SK-N-SH treated with all-trans-retinoic acid at 6 μM for 48 hours (cell line): ENCODE data around the gene SIRPG.

Experiments used
- ARNTL ChIP-seq: fragments of 450-650 bp; formaldehyde crosslinking; IDR thresholded peaks from 2 replicates; pipeline ENCODE4 v1.5.0; 2020; ENCODE audit warnings: low read depth, mild to moderate bottlenecking, moderate library complexity, borderline replicate concordance
- CREB5 ChIP-seq: fragments of 250-450 bp; sonication (Bioruptor Pico); IDR thresholded peaks from 2 replicates; pipeline ENCODE4 v1.5.1; 2020; ENCODE audit warnings: low read depth, mild to moderate bottlenecking, moderate library complexity
- GLIS3 ChIP-seq: fragments of 250-450 bp; sonication (Bioruptor Pico); IDR thresholded peaks from 2 replicates; pipeline ENCODE4 v1.5.0; 2020; ENCODE audit warnings: mild to moderate bottlenecking, moderate library complexity
- PATZ1 ChIP-seq: fragments of 250-450 bp; sonication (Bioruptor Pico); IDR thresholded peaks from 2 replicates; pipeline ENCODE4 v1.8.0; 2020; ENCODE audit warnings: mild to moderate bottlenecking, moderate library complexity, borderline replicate concordance
- RARB ChIP-seq: fragments of 250-450 bp; sonication (Bioruptor Pico); IDR thresholded peaks from 2 replicates; pipeline ENCODE4 v1.8.0; 2021; ENCODE audit warnings: mild to moderate bottlenecking, moderate library complexity
- TCF4 ChIP-seq: fragments of 250-450 bp; sonication (Bioruptor Pico); IDR thresholded peaks from 2 replicates; pipeline ENCODE4 v1.8.0; 2021; ENCODE audit warnings: mild to moderate bottlenecking, moderate library complexity, borderline replicate concordance
- ZC3H10 ChIP-seq: fragments of 250-450 bp; sonication (Bioruptor Pico); IDR thresholded peaks from 2 replicates; pipeline ENCODE4 v1.5.1; 2021; ENCODE audit warnings: mild to moderate bottlenecking, moderate library complexity
- ZFP3 ChIP-seq: fragments of 250-450 bp; sonication (Bioruptor Pico); IDR thresholded peaks from 2 replicates; pipeline ENCODE4 v1.5.0; 2020; ENCODE audit warnings: mild to moderate bottlenecking, moderate library complexity
- ZFP30 ChIP-seq: fragments of 450-650 bp; formaldehyde crosslinking; IDR thresholded peaks from 2 replicates; pipeline ENCODE4 v1.5.0; 2022; ENCODE audit warnings: mild to moderate bottlenecking, moderate library complexity
- ZNF8 ChIP-seq: fragments of 450-650 bp; formaldehyde crosslinking; IDR thresholded peaks from 2 replicates; pipeline ENCODE4 v1.5.0; 2020; ENCODE audit warnings: mild to moderate bottlenecking, moderate library complexity

GRCh38 chr20:1672728-1673127, 15.1 kb upstream of the SIRPG start:
- TF ChIP-seq ARNTL (CRISPR knock-in tag) (no peak), ZNF8 (CRISPR knock-in tag) (no peak), PATZ1 (CRISPR knock-in tag) (no peak), ZFP30 (CRISPR knock-in tag) (no peak), GLIS3 (no peak), CREB5 (CRISPR knock-in tag) (no peak), ZFP3 (CRISPR knock-in tag) (no peak), RARB (CRISPR knock-in tag) (no peak), ZC3H10 (CRISPR knock-in tag) (no peak), TCF4 (CRISPR knock-in tag) (no peak)
